ENCODE results near the gene IPO5.

GRCh38 chr13:98035373-98035772, 81.9 kb downstream of the IPO5 start:
- no peak for TF ChIP-seq POLR2A (IDR thresholded peaks at IDR 0.05)
- no peak for TF ChIP-seq CTCF (IDR thresholded peaks at IDR 0.05)
